H9 (cell line): ENCODE measurements around the gene OR6V1. TPM values are rescaled to one million over a fixed set of nuclear protein-coding genes. Genes with fewer than 3 reads are reported as not detected.

Experiments used
- DNase-seq: peaks from one replicate; pipeline ENCODE4 v3.0.0-alpha.2; 2017
- H2AFZ ChIP-seq: one replicate; pipeline ENCODE4 v1.6.1; 2013; ENCODE audit warnings: mild to moderate bottlenecking, low read length, control low read depth, moderate library complexity
- H2AK5ac ChIP-seq: 2 replicates; pipeline ENCODE4 v1.6.1; 2013; ENCODE audit warnings: low read length, control low read depth, mixed read lengths; ENCODE audit not compliant: insufficient read length
- H2BK120ac ChIP-seq: one replicate; pipeline ENCODE4 v1.6.1; 2013; ENCODE audit warnings: low read depth, mild to moderate bottlenecking, low read length, control low read depth, inconsistent platforms; ENCODE audit not compliant: poor library complexity, severe bottlenecking
- H2BK12ac ChIP-seq: 2 replicates; pipeline ENCODE4 v1.6.1; 2013; ENCODE audit warnings: low read length, control low read depth, mixed read lengths, low read depth; ENCODE audit not compliant: insufficient read length
- H2BK15ac ChIP-seq: 2 replicates; pipeline ENCODE4 v1.6.1; 2013; ENCODE audit warnings: low read depth, low read length, control low read depth
- H2BK20ac ChIP-seq: one replicate; pipeline ENCODE4 v1.6.1; 2013; ENCODE audit warnings: low read depth, mild to moderate bottlenecking, low read length, control low read depth, inconsistent platforms; ENCODE audit not compliant: poor library complexity, severe bottlenecking
- H2BK5ac ChIP-seq: 2 replicates; pipeline ENCODE4 v1.6.1; 2013; ENCODE audit warnings: low read length, control low read depth, mixed read lengths; ENCODE audit not compliant: insufficient read length
- H3K14ac ChIP-seq: 2 replicates; pipeline ENCODE4 v1.6.1; 2013; ENCODE audit warnings: low read length, control low read depth; ENCODE audit not compliant: insufficient read depth
- H3K18ac ChIP-seq: 2 replicates; pipeline ENCODE4 v1.6.1; 2013; ENCODE audit warnings: low read depth, mild to moderate bottlenecking, mixed read lengths, low read length, control low read depth; ENCODE audit not compliant: insufficient read length
- H3K23ac ChIP-seq: 2 replicates; pipeline ENCODE4 v1.6.1; 2013; ENCODE audit warnings: low read length, control low read depth, mixed read lengths, low read depth; ENCODE audit not compliant: insufficient read length
- H3K23me2 ChIP-seq: 2 replicates; pipeline ENCODE4 v1.6.1; 2013; ENCODE audit warnings: low read depth, mild to moderate bottlenecking, mixed read lengths, low read length, control low read depth; ENCODE audit not compliant: insufficient read length, poor library complexity, severe bottlenecking
- H3K27ac ChIP-seq: 2 replicates; pipeline ENCODE4 v1.5.1; 2013; ENCODE audit warnings: low read length, control low read depth, mixed read lengths, low read depth; ENCODE audit not compliant: insufficient read length
- H3K27me3 ChIP-seq: 2 replicates; pipeline ENCODE4 v1.6.1; 2013; ENCODE audit warnings: low read length, control low read depth, inconsistent platforms; ENCODE audit not compliant: insufficient read depth
- H3K4ac ChIP-seq: 2 replicates; pipeline ENCODE4 v1.6.1; 2013; ENCODE audit warnings: low read depth, mild to moderate bottlenecking, control low read depth, inconsistent platforms, low read length, moderate library complexity
- H3K4me1 ChIP-seq: 2 replicates; pipeline ENCODE4 v1.6.1; 2013; ENCODE audit warnings: low read length, control low read depth, inconsistent platforms; ENCODE audit not compliant: insufficient read depth
- H3K4me2 ChIP-seq: 2 replicates; pipeline ENCODE4 v1.6.1; 2013; ENCODE audit warnings: low read length, control low read depth, mixed read lengths; ENCODE audit not compliant: insufficient read length, insufficient read depth
- H3K56ac ChIP-seq: 2 replicates; pipeline ENCODE4 v1.6.1; 2013; ENCODE audit warnings: low read depth, mild to moderate bottlenecking, mixed read lengths, low read length, control low read depth; ENCODE audit not compliant: insufficient read length
- H3K79me1 ChIP-seq: 2 replicates; pipeline ENCODE4 v1.6.1; 2013; ENCODE audit warnings: low read depth, mild to moderate bottlenecking, moderate library complexity, low read length, control low read depth, inconsistent platforms; ENCODE audit not compliant: insufficient read depth, poor library complexity, severe bottlenecking
- H3K79me2 ChIP-seq: 2 replicates; pipeline ENCODE4 v1.6.1; 2013; ENCODE audit warnings: low read length, control low read depth, inconsistent platforms; ENCODE audit not compliant: insufficient read depth
- H3K9ac ChIP-seq: 2 replicates; pipeline ENCODE4 v1.6.1; 2013; ENCODE audit warnings: low read length, control low read depth, mixed read lengths; ENCODE audit not compliant: insufficient read length; ENCODE audit errors: extremely low read depth
- H3K9me3 ChIP-seq: one replicate; pipeline ENCODE4 v1.6.1; 2013; ENCODE audit warnings: low read depth, low read length, inconsistent platforms; ENCODE audit not compliant: control insufficient read depth
- H3T11ph ChIP-seq: one replicate; pipeline ENCODE4 v1.6.1; 2013; ENCODE audit warnings: mild to moderate bottlenecking, low read length, control low read depth, inconsistent platforms
- H4K20me1 ChIP-seq: one replicate; pipeline ENCODE4 v1.6.1; 2013; ENCODE audit not compliant: control insufficient read depth, insufficient read length, insufficient read depth
- H4K5ac ChIP-seq: 2 replicates; pipeline ENCODE4 v1.6.1; 2013; ENCODE audit warnings: low read depth, mild to moderate bottlenecking, mixed read lengths, low read length, control low read depth; ENCODE audit not compliant: insufficient read length
- H4K8ac ChIP-seq: replicated peaks from 2 replicates; pipeline ENCODE4 v1.6.1; 2013; ENCODE audit warnings: low read length, control low read depth, mixed read lengths, low read depth; ENCODE audit not compliant: insufficient read length
- H4K91ac ChIP-seq: 2 replicates; pipeline ENCODE4 v1.6.1; 2013; ENCODE audit warnings: low read depth, mild to moderate bottlenecking, moderate library complexity, mixed read lengths, low read length, control low read depth; ENCODE audit not compliant: insufficient read length
- H3K27ac Mint-ChIP-seq, 3 experiments: 2 replicates in 2 of 3; 3 replicates in 1 of 3; pipeline ENCODE4 v1.8.0; 2020 to 2021; ENCODE audit warnings: mixed read lengths in 3 of 3, mild to moderate bottlenecking in 1 of 3, moderate library complexity in 1 of 3
- H3K27me3 Mint-ChIP-seq: 2 replicates; pipeline ENCODE4 v1.8.0; 2021; ENCODE audit warnings: low read depth, mild to moderate bottlenecking, moderate library complexity, mixed read lengths
- H3K36me3 Mint-ChIP-seq, 3 experiments: 2 replicates in 2 of 3; 3 replicates in 1 of 3; pipeline ENCODE4 v1.8.0; 2020 to 2021; ENCODE audit warnings: low read depth in 3 of 3, mixed read lengths in 3 of 3; ENCODE audit not compliant: insufficient read depth in 1 of 3
- H3K4me1 Mint-ChIP-seq, 2 experiments: 2 replicates each; pipeline ENCODE4 v1.8.0; 2020; ENCODE audit warnings: mixed read lengths in 2 of 2
- H3K4me3 Mint-ChIP-seq, 2 experiments: 2 replicates in 1 of 2; 3 replicates in 1 of 2; pipeline ENCODE4 v1.8.0; 2020 to 2021; ENCODE audit warnings: mild to moderate bottlenecking in 2 of 2, mixed read lengths in 2 of 2, moderate library complexity in 1 of 2
- H3K9me3 Mint-ChIP-seq, 2 experiments: 2 replicates in 1 of 2; 3 replicates in 1 of 2; pipeline ENCODE4 v1.8.0; 2020; ENCODE audit warnings: mild to moderate bottlenecking in 2 of 2, mixed read lengths in 2 of 2, moderate library complexity in 1 of 2
- CTCF ChIP-seq: fragments of 200-600 bp; sonication (generic); conservative IDR thresholded peaks from 3 replicates; pipeline ENCODE4 v1.8.0; 2021; ENCODE audit warnings: antibody characterized with exemption, mild to moderate bottlenecking
- WGBS: extraction: QIAGEN DNeasy Blood & Tissue Kit; methylation state at CpG from one replicate; pipeline ENCODE4 v1.1.7; 2013; ENCODE audit warnings: missing lambda C conversion rate, low lambda C conversion rate, mixed read lengths; ENCODE audit not compliant: insufficient read length; ENCODE audit errors: extremely low coverage; 5-methylcytosine and 5-hydroxymethylcytosine counted together
- total RNA-seq: library from RNA; stranded (reverse); gene quantifications from 2 replicates; pipeline ENCODE4 v1.2.1, GENCODE V29; 2021

Gene OR6V1
- total RNA-seq, 1 experiment from 2014 or later: not detected

DNA sequence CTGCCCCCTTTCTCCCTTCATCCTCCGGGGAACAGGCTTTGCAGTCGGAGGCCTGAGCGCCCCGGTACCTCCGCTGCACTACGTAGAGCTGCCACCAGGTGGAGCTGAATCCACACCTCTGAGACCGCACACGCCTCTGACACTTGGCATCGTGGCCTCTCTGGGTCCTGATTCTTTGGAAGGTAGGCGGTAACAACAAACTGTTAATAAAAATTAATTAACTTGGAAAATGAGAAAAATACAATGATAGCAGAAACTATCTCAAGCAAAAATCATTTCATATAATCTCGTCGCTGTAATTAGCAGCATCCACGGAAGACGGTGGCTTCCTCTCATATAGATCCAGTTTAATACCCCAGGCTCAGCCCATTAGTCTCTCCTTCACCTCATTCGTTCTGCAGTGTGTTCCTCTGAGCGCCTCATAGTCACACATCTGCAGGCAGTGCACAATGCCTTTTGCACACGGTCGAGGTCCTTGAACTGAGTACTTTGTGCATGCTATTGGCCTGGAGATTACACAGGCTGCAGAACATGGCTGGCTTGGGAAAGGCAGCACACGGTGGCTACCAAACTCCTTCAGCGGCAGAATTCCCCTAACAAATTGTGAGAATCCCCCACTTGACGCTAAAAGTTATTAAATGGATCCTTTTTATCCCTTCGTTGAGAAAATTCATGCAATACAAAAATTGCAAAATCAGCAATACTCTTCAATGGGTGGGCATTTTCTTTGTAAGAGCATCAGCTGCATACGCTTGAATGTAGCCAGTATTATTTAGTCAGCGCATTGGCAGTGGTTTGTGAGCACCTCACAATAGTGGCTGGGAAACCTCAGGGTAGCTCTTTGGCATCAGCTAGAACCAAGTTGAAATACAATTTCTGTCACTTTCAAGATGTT, 43.9 kb upstream of the OR6V1 start:
- Histone ChIP-seq H3K23me2 (no peaks in the 10 kb centered on the region), H2BK12ac (no peak overlapping the region), H2AFZ (no peak overlapping the region), H3K4me2 (no peak overlapping the region), H3K23ac (no peak overlapping the region), H3K4me1 (no peaks in the 10 kb centered on the region), H2BK5ac (no peak overlapping the region), H3K9ac (no peak overlapping the region), H3K27ac (no peak overlapping the region), H3K79me1 (no peaks in the 10 kb centered on the region), H3K56ac (no peak overlapping the region), H4K5ac (no peak overlapping the region), H2AK5ac (no peak overlapping the region), H3K27me3 (no peaks in the 10 kb centered on the region), H4K20me1 (no peaks in the 10 kb centered on the region), H3T11ph (no peak overlapping the region), H2BK20ac (no peak overlapping the region), H3K18ac (no peak overlapping the region), H4K91ac (no peak overlapping the region), H2BK15ac (no peak overlapping the region), H3K9me3 (no peaks in the 10 kb centered on the region), H4K8ac (no peak overlapping the region), H2BK120ac (no peak overlapping the region), H3K79me2 (no peaks in the 10 kb centered on the region), H3K4ac (no peak overlapping the region), H3K14ac (no peak overlapping the region)
- Mint-ChIP-seq H3K27ac (no peak overlapping the region), H3K9me3 (no peaks in the 10 kb centered on the region), H3K27me3 (peaks cover 2% of the 10 kb centered on the region), H3K4me3 (no peak overlapping the region), H3K4me1 (peaks cover 1 to 6% of the 10 kb centered on the region in 2 experiments; a peak in 2 of 4 replicates), H3K36me3 (no peaks in the 10 kb centered on the region; a peak in 1 of 7 replicates)
- TF ChIP-seq CTCF: peak; percentile 96
- WGBS: no CpG with 5 or more reads among the region's 24 CpGs
- DNase-seq: peak; percentile 86
